Endothelial cell of umbilical vein (primary cell): ENCODE results near the gene GOLGA6L25. TPM values are rescaled to one million over a fixed set of nuclear protein-coding genes. Genes with fewer than 3 reads are reported as not detected.
A peak's percentile ranks its signal among the peaks of the same experiment; 100 is the strongest.
"Not testable (repeated sequence)": the region's sequence is repeated elsewhere in the genome, so short reads cannot be mapped to it uniquely, and the experiment has no call there.

Experiments used
- BruUV-seq: library from RNA; stranded (reverse); fragments of 400-500 nt; replicated peaks from 2 replicates; lab custom pipeline; 2021; lab: Mats Ljungman, UMichigan
- CTCF ChIA-PET: fragments of 300-600, 350-600 bp; sonication (Branson Sonifier 250); formaldehyde crosslinking; loops from one replicate; lab custom pipeline; 2021; ENCODE audit warnings: antibody characterized with exemption, inconsistent platforms; lab: Charles Lee
- POLR2A ChIA-PET: fragments of 300-600, 350-600 bp; sonication (Branson Sonifier 250); formaldehyde crosslinking; loops from one replicate; lab custom pipeline; 2021; ENCODE audit warnings: antibody characterized with exemption, inconsistent platforms; lab: Charles Lee
- DNase-seq: peaks from one replicate; pipeline ENCODE4 v3.0.0-alpha.2; 2011; ENCODE audit warnings: low read depth, low spot score
- FAIRE-seq: peaks from 2 replicates; lab custom pipeline; 2011; peaks lifted over from hg19 to GRCh38; lab: Jason Lieb, UNC
- H2AFZ ChIP-seq: 2 replicates; pipeline ENCODE4 v1.6.0; 2012; ENCODE audit warnings: low read depth, low read length, control low read depth, inconsistent platforms
- H3K27ac ChIP-seq: 2 replicates; pipeline ENCODE4 v1.5.1; 2011; ENCODE audit warnings: low read depth, mild to moderate bottlenecking, control low read depth, low read length, moderate library complexity; ENCODE audit not compliant: insufficient read depth
- H3K27me3 ChIP-seq, 2 experiments: 2 replicates each; pipeline versions ENCODE4 v1.6.0 to v1.6.1; 2011; ENCODE audit warnings: low read length in 2 of 2, mixed read lengths in 1 of 2; ENCODE audit not compliant: control insufficient read depth in 2 of 2, insufficient read depth in 2 of 2
- H3K36me3 ChIP-seq, 2 experiments: 2 replicates in 1 of 2; 3 replicates in 1 of 2; pipeline ENCODE4 v1.5.1; 2011; ENCODE audit warnings: low read length in 2 of 2, mild to moderate bottlenecking in 1 of 2, moderate library complexity in 1 of 2; ENCODE audit not compliant: control insufficient read depth in 2 of 2, insufficient read depth in 2 of 2; ENCODE audit errors: extremely low read depth in 1 of 2
- H3K4me1 ChIP-seq: 3 replicates; pipeline ENCODE4 v1.5.1; 2011; ENCODE audit warnings: mild to moderate bottlenecking, low read length; ENCODE audit not compliant: control insufficient read depth, insufficient read depth; ENCODE audit errors: extremely low read depth
- H3K4me2 ChIP-seq: 2 replicates; pipeline ENCODE4 v1.6.1; 2011; ENCODE audit warnings: low read length, control low read depth, mixed read lengths; ENCODE audit not compliant: insufficient read depth
- H3K4me3 ChIP-seq, 3 experiments: fragments of 200-600 bp in 1 of 3; sonication (generic), shearing (Covaris generic) in 1 of 3; replicated peaks in 1 of 3; 2 replicates each; pipeline ENCODE4 v1.5.1; 2011 to 2016; ENCODE audit warnings: control low read depth in 3 of 3, low read length in 3 of 3, mild to moderate bottlenecking in 2 of 3, inconsistent platforms in 1 of 3, low read depth in 1 of 3, moderate library complexity in 1 of 3; ENCODE audit not compliant: insufficient read depth in 1 of 3
- H3K79me2 ChIP-seq: 2 replicates; pipeline ENCODE4 v1.6.0; 2012; ENCODE audit warnings: low read length, inconsistent platforms; ENCODE audit not compliant: control insufficient read depth, insufficient read depth
- H3K9ac ChIP-seq: replicated peaks from 2 replicates; pipeline ENCODE3; 2011; ENCODE audit warnings: low read length, control low read depth; ENCODE audit not compliant: insufficient read depth; ENCODE audit errors: extremely low read depth
- H3K9me1 ChIP-seq: replicated peaks from 3 replicates; pipeline ENCODE4 v1.6.0; 2011; ENCODE audit warnings: mild to moderate bottlenecking, low read length; ENCODE audit not compliant: control insufficient read depth, insufficient read depth; ENCODE audit errors: extremely low read depth
- H3K9me3 ChIP-seq: replicated peaks from 2 replicates; pipeline ENCODE4 v1.5.1; 2012; ENCODE audit warnings: low read length, inconsistent platforms; ENCODE audit not compliant: control insufficient read depth, insufficient read depth
- H4K20me1 ChIP-seq: replicated peaks from 2 replicates; pipeline ENCODE3; 2011; ENCODE audit warnings: mild to moderate bottlenecking, low read length; ENCODE audit not compliant: control insufficient read depth, insufficient read depth; ENCODE audit errors: extremely low read depth
- dilution Hi-C: fragments of 300-500 bp; cut with MboI; formaldehyde crosslinking; loops from one replicate; pipeline ENCODE4 v1.15.0; 2019; ENCODE audit warnings: low sequenced_read_pairs; ENCODE audit not compliant: extremely low pct_ligation_motif_present
- intact Hi-C: fragments of 100-400 bp; cut with micrococcal nuclease; formaldehyde crosslinking; loops from one replicate; pipeline ENCODE4 v1.10.0; 2022
- polyA plus RNA-seq, 4 experiments: library from polyadenylated mRNA; depleted of rRNA in 3 of 4; stranded (reverse) in 3 of 4; unstranded in 1 of 4; fragments of >200 nt; gene quantifications; 2 replicates each; pipeline versions ENCODE4 v1.2.1 to v1.2.3, GENCODE V29; 2011 to 2012; ENCODE audit warnings: missing spikeins in 1 of 4
- total RNA-seq: library from RNA; stranded (reverse); gene quantifications from 2 replicates; pipeline ENCODE4 v1.2.3, GENCODE V29; 2021

The GOLGA6L25 gene
- total and polyA plus RNA-seq, 2 donors (not counting 3 experiments of a cell fraction or from before 2014, with no cell fraction given), result not detected

DNA sequence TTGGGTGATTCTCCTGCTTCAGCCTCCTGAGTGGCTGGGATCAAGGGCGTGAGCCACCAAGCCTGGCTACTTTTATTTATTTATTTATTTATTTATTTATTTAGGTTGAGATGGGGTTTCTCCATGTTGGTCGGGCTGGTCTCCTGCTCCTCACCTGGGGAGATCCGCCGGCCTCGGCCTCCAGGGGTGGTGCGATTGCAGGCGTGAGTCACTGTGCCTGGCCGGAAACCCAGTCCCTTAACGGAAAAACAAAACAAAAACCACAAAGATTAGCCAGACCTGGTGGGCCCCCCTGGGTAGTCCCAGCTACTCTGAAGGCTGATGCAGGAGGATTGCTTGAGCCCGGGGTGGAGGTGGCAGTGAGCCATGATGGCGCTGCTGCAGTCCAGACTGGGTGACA, 38.2 kb upstream of the GOLGA6L25 start:
- intact Hi-C loops, result not testable (repeated sequence)

DNA sequence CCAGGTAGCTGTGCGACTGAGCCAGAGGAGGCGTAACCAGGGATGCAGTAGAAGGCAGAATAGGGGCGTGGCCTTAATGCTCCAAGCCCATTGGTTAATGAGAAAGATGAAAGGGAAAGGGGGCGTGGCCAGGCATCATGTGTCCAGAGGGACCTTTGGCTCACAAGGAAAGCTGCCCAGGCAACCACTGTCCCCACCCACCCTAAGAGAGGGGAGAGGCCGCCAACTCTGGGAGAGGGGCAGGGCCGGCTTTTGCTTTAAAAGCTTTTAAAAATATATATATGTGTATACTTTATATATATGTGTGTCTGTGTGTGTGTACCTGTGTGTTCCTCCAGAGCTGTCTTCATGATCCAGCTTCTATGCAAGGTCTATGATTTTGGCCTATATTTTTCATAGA, 20.4 kb upstream of the GOLGA6L25 start, which contains the start of gene GOLGA8G:
Gene GOLGA8G, minus strand, starts transcription at position 18 of the 400 bp plus-strand sequence. CDS start 62 bp downstream, outside the sequence.
- H3K4me2 ChIP-seq, H3K79me2 ChIP-seq, FAIRE-seq, CTCF ChIA-PET, DNase-seq, H3K27ac ChIP-seq, H3K4me1 ChIP-seq, intact Hi-C loops, H2AFZ ChIP-seq, BruUV-seq, POLR2A ChIA-PET, H4K20me1 ChIP-seq, H3K9ac ChIP-seq, H3K36me3 ChIP-seq, H3K9me1 ChIP-seq, dilution Hi-C loops, H3K4me3 ChIP-seq, H3K9me3 ChIP-seq, H3K27me3 ChIP-seq: not testable (repeated sequence)

More for the DNA sequence above, 38.2 kb upstream of the GOLGA6L25 start:
- H3K36me3 ChIP-seq, H3K27me3 ChIP-seq, H3K9ac ChIP-seq, DNase-seq, H3K9me1 ChIP-seq, CTCF ChIA-PET, dilution Hi-C loops, H4K20me1 ChIP-seq, BruUV-seq, FAIRE-seq, H3K4me1 ChIP-seq, H3K27ac ChIP-seq, POLR2A ChIA-PET, H2AFZ ChIP-seq, H3K4me2 ChIP-seq, H3K9me3 ChIP-seq, H3K79me2 ChIP-seq, H3K4me3 ChIP-seq: not testable (repeated sequence)

DNA sequence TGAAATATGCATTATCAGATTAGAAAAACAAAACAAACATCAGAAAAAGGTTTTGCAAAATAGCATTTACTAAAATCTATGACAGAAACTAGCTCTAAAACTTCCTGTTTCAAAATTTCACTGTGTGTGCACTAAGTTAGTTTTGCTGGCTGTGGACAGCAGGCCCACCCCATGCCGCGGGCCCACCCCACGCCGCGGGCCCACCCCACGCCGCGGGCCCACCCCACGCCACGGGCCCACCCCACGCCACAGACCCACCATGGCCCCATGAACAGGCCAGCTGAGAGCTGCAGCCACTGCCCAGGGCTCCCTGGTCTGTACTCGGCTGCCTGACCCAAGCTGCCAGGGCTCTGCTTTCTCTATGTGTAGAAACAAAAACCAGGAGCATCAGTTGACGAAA, 20.0 kb downstream of the GOLGA6L25 start:
- CTCF ChIA-PET, FAIRE-seq, H3K9me3 ChIP-seq, BruUV-seq, H3K9me1 ChIP-seq, intact Hi-C loops, H3K79me2 ChIP-seq, DNase-seq, H3K36me3 ChIP-seq, H3K4me2 ChIP-seq, H4K20me1 ChIP-seq, H3K27ac ChIP-seq, H3K9ac ChIP-seq, POLR2A ChIA-PET, H3K4me3 ChIP-seq, H3K4me1 ChIP-seq, dilution Hi-C loops, H2AFZ ChIP-seq, H3K27me3 ChIP-seq: not testable (repeated sequence)

DNA sequence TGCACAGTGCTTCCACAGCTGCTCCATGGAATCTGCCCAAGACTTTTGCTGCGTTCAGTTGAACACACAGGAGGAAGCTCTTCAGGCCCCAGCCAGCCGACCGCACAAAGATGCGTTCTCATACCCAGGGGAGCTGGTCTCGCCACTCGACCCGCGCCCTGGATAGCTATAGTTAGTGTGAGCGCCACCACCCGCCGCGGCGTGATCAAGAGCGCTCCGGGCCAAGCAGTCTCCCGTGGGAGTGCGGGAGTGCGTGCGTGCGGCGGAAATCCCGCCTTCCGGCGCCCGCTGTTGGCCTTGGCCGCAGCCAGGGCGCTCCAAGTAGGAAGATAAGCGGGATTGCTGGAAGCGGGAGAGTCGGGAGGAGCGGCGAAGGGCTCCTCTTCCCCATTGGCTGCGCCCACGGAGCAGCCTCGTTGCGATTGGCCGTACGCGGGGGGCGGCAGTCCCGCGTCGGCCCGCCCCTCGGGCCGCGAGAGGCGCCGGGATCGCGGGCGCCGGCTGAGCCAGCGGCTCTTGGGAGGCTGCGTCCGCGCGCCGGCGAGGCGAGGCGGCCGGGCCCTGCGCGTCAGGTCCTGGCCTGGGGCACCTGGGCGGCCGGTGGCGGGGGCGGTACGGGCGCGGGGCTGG, 35.7 kb downstream of the GOLGA6L25 start:
- H3K9me3 ChIP-seq, H3K9me1 ChIP-seq, dilution Hi-C loops, H3K4me2 ChIP-seq, H4K20me1 ChIP-seq, H3K4me1 ChIP-seq, H3K79me2 ChIP-seq, H3K36me3 ChIP-seq, H3K27ac ChIP-seq, POLR2A ChIA-PET, H2AFZ ChIP-seq, DNase-seq, intact Hi-C loops, H3K9ac ChIP-seq, H3K27me3 ChIP-seq, CTCF ChIA-PET, FAIRE-seq: not testable (repeated sequence)
- H3K4me3 ChIP-seq, result peak overlapping the region in 1 of 3 experiments; percentile 8
- BruUV-seq, result TSS peak; percentile 98
